ENCODE measurements around the gene TPST2.

GRCh38 chr22:26588729-26589366, 1.1 kb downstream of the TPST2 start:
- TF ChIP-seq CTCF (IDR thresholded peaks at IDR 0.05 in 2 of 3, conservative IDR thresholded peaks at IDR 0.05 in 1 of 3; ENCODE audit: borderline replicate concordance in 1 of 3, insufficient read depth in 1 of 3, low read depth in 2 of 3, low read length in 2 of 3) (no peak), SRF (IDR thresholded peaks at IDR 0.05; ENCODE audit: low read depth) (no peak), CEBPB (IDR thresholded peaks at IDR 0.05; ENCODE audit: low read depth) (no peak), RAD21 (IDR thresholded peaks at IDR 0.05; ENCODE audit: low read depth) (no peak), JUND (IDR thresholded peaks at IDR 0.05) (no peak), ATF3 (IDR thresholded peaks at IDR 0.05) (no peak)

Measured in HCT116 (cell line).